Measurements from ENCODE around the gene NAV2. TPM values are rescaled to one million over a fixed set of nuclear protein-coding genes. Genes with fewer than 3 reads are reported as not detected.

Gene NAV2
- total RNA-seq, 1 donor from 2014 or later = 10.3 TPM

GRCh38 chr11:19869946-19870589 is 157.4 kb downstream of the NAV2 start:
- Mint-ChIP-seq H3K9me3 (no peaks in the 10 kb centered on the region), H3K27me3 (no peaks in the 10 kb centered on the region), H3K27ac (no peak overlapping the region), H3K4me1 (no peaks in the 10 kb centered on the region), H3K4me3 (no peak overlapping the region), H3K36me3 (ENCODE audit: low read depth) (no peaks in the 10 kb centered on the region)
- DNase-seq = no peak
- CTCF ChIA-PET = no interaction called here
- POLR2A ChIA-PET = no interaction called here
- no peak for TF ChIP-seq CTCF (IDR thresholded peaks at IDR 0.05)
- ATAC-seq (ENCODE audit: low read depth) = no peak
- intact Hi-C loops (cut with micrococcal nuclease) = no loop called here

- intact Hi-C loops (cut with micrococcal nuclease) = no loop called here
- Mint-ChIP-seq H3K4me1 (no peaks in the 10 kb centered on the region), H3K27me3 (no peaks in the 10 kb centered on the region), H3K9me3 (no peaks in the 10 kb centered on the region), H3K36me3 (ENCODE audit: low read depth) (no peaks in the 10 kb centered on the region), H3K4me3 (no peak overlapping the region), H3K27ac (no peak overlapping the region)
- TF ChIP-seq CTCF (IDR thresholded peaks at IDR 0.05) = no peak
- no peak for DNase-seq
- CTCF ChIA-PET = no interaction called here
- ATAC-seq (ENCODE audit: low read depth) = no peak
- POLR2A ChIA-PET = no interaction called here
Observed at GRCh38 chr11:19871531-19871930, 158.9 kb downstream of the NAV2 start.

- TF ChIP-seq CTCF (IDR thresholded peaks at IDR 0.05) = no peak
- CTCF ChIA-PET = no interaction called here
- Mint-ChIP-seq H3K27me3 (no peaks in the 10 kb centered on the region), H3K4me1 (no peaks in the 10 kb centered on the region), H3K9me3 (no peaks in the 10 kb centered on the region), H3K36me3 (ENCODE audit: low read depth) (no peaks in the 10 kb centered on the region), H3K27ac (no peak overlapping the region), H3K4me3 (no peak overlapping the region)
- no peak for DNase-seq
- intact Hi-C loops (cut with micrococcal nuclease) = no loop called here
- POLR2A ChIA-PET = no interaction called here
- ATAC-seq (ENCODE audit: low read depth) = no peak
Observed at GRCh38 chr11:19872512-19873145, 160.0 kb downstream of the NAV2 start.

GRCh38 chr11:19873730-19874129 is 161.1 kb downstream of the NAV2 start:
- ATAC-seq (ENCODE audit: low read depth) (no peak), DNase-seq (no peak)
- POLR2A ChIA-PET = no interaction called here
- Mint-ChIP-seq H3K4me1 (no peaks in the 10 kb centered on the region), H3K4me3 (no peak overlapping the region), H3K27ac (no peak overlapping the region), H3K36me3 (ENCODE audit: low read depth) (no peaks in the 10 kb centered on the region), H3K27me3 (no peaks in the 10 kb centered on the region), H3K9me3 (no peaks in the 10 kb centered on the region)
- intact Hi-C loops (cut with micrococcal nuclease) = no loop called here
- CTCF ChIA-PET = no interaction called here
- TF ChIP-seq CTCF (IDR thresholded peaks at IDR 0.05) = no peak

- H3K27ac Mint-ChIP-seq = no peak overlapping the region
- TF ChIP-seq CTCF (IDR thresholded peaks at IDR 0.05) = no peak
- no peaks in the 10 kb centered on the region for H3K27me3 Mint-ChIP-seq
- H3K9me3 Mint-ChIP-seq = no peaks in the 10 kb centered on the region
- intact Hi-C loops (cut with micrococcal nuclease) = no loop called here
- ChIA-PET POLR2A (no interaction called here), CTCF (no interaction called here)
- DNase-seq (no peak), ATAC-seq (ENCODE audit: low read depth) (no peak)
- H3K4me3 Mint-ChIP-seq = no peak overlapping the region
- H3K4me1 Mint-ChIP-seq = no peaks in the 10 kb centered on the region
- H3K36me3 Mint-ChIP-seq (ENCODE audit: low read depth) = no peaks in the 10 kb centered on the region
Observed at GRCh38 chr11:19874266-19874665, 161.6 kb downstream of the NAV2 start.

Measured in activated B cell treated with CpG ODN at 0.5 μM for 24 hours (primary cell).